Fibroblast of lung (primary cell): ENCODE data around the gene FNTB.

Source experiments
- CTCF ChIP-seq, 2 donors: IDR thresholded peaks in 1 of 2; conservative IDR thresholded peaks in 1 of 2; 1 replicate in 1 of 2; 2 replicates in 1 of 2; pipeline ENCODE4 v1.5.1; 2011 to 2012; ENCODE audit warnings: low read length in 2 of 2, control low read depth in 1 of 2, inconsistent platforms in 1 of 2, low read depth in 1 of 2, mild to moderate bottlenecking in 1 of 2
- EZH2 ChIP-seq: IDR thresholded peaks from 2 replicates; pipeline ENCODE4 v1.5.1; 2012; ENCODE audit warnings: low read length, control low read depth, mild to moderate bottlenecking; ENCODE audit errors: missing control alignments

GRCh38 chr14:64995291-64995690, 8.6 kb downstream of the FNTB start:
- no peak for TF ChIP-seq EZH2
- no peak for TF ChIP-seq CTCF (conservative IDR thresholded peaks at IDR 0.05 in 1 of 2, IDR thresholded peaks at IDR 0.05 in 1 of 2; ENCODE audit: low read depth in 1 of 2, low read length in 2 of 2)
